Keratinocyte (primary cell): Measurements from ENCODE around the gene NOA1. TPM values are rescaled to one million over a fixed set of nuclear protein-coding genes. Genes with fewer than 3 reads are reported as not detected.

ENCODE experiments used
- DNase-seq: peaks from one replicate; pipeline ENCODE4 v3.0.0-alpha.2; 2011; ENCODE audit warnings: low read depth, missing footprints, low spot score
- FAIRE-seq: peaks from 2 replicates; lab custom pipeline; 2011; peaks lifted over from hg19 to GRCh38; lab: Jason Lieb, UNC
- H2AFZ ChIP-seq: 2 replicates; pipeline ENCODE4 v1.6.0; 2012; ENCODE audit warnings: low read length, control low read depth, inconsistent platforms; ENCODE audit not compliant: control insufficient read depth
- H3K27ac ChIP-seq: 2 replicates; pipeline ENCODE4 v1.5.1; 2011; ENCODE audit warnings: low read length; ENCODE audit not compliant: control insufficient read depth, insufficient read depth
- H3K27me3 ChIP-seq: 3 replicates; pipeline ENCODE4 v1.6.0; 2011; ENCODE audit warnings: low read length; ENCODE audit not compliant: control insufficient read depth, insufficient read depth; ENCODE audit errors: extremely low read depth
- H3K36me3 ChIP-seq, 2 experiments: 2 replicates in 1 of 2; 3 replicates in 1 of 2; pipeline ENCODE4 v1.5.1; 2011; ENCODE audit warnings: low read length in 2 of 2, mild to moderate bottlenecking in 1 of 2; ENCODE audit not compliant: control insufficient read depth in 2 of 2, insufficient read depth in 2 of 2; ENCODE audit errors: extremely low read depth in 1 of 2
- H3K4me1 ChIP-seq: 3 replicates; pipeline ENCODE4 v1.5.1; 2011; ENCODE audit warnings: low read length; ENCODE audit not compliant: control insufficient read depth, insufficient read depth; ENCODE audit errors: extremely low read depth
- H3K4me2 ChIP-seq: 3 replicates; pipeline ENCODE4 v1.6.0; 2011; ENCODE audit warnings: low read depth, low read length; ENCODE audit not compliant: control insufficient read depth, insufficient read depth; ENCODE audit errors: extremely low read depth
- H3K4me3 ChIP-seq, 3 experiments: fragments of 200-600 bp in 1 of 3; sonication (generic) in 1 of 3; 2 replicates in 2 of 3; 3 replicates in 1 of 3; pipeline ENCODE4 v1.5.1; 2011 to 2016; ENCODE audit warnings: low read length in 3 of 3, mild to moderate bottlenecking in 3 of 3, control low read depth in 2 of 3, inconsistent platforms in 1 of 3, low read depth in 1 of 3, mixed read lengths in 1 of 3, mixed run types in 1 of 3, moderate library complexity in 1 of 3; ENCODE audit not compliant: control insufficient read depth in 2 of 3, insufficient read depth in 2 of 3; ENCODE audit errors: extremely low read depth in 1 of 3
- H3K79me2 ChIP-seq: 2 replicates; pipeline ENCODE4 v1.6.0; 2012; ENCODE audit warnings: low read length; ENCODE audit not compliant: control insufficient read depth, insufficient read depth
- H3K9ac ChIP-seq: 3 replicates; pipeline ENCODE4 v1.6.0; 2011; ENCODE audit warnings: low read length; ENCODE audit not compliant: control insufficient read depth, insufficient read depth; ENCODE audit errors: extremely low read depth
- H3K9me1 ChIP-seq: 3 replicates; pipeline ENCODE4 v1.6.0; 2011; ENCODE audit warnings: low read length; ENCODE audit not compliant: control insufficient read depth, insufficient read depth; ENCODE audit errors: extremely low read depth
- H3K9me3 ChIP-seq: 2 replicates; pipeline ENCODE4 v1.5.1; 2012; ENCODE audit warnings: low read depth, low read length; ENCODE audit not compliant: control insufficient read depth
- H4K20me1 ChIP-seq: 3 replicates; pipeline ENCODE4 v1.6.0; 2011; ENCODE audit warnings: low read length; ENCODE audit not compliant: control insufficient read depth, insufficient read depth; ENCODE audit errors: extremely low read depth
- CTCF ChIP-seq, 3 experiments: IDR thresholded peaks in 1 of 3; conservative IDR thresholded peaks in 1 of 3; optimal IDR thresholded peaks in 1 of 3; 2 replicates in 2 of 3; 3 replicates in 1 of 3; pipeline versions ENCODE3 to v1.5.1; 2011; ENCODE audit warnings: low read length in 3 of 3, mild to moderate bottlenecking in 3 of 3, moderate library complexity in 2 of 3, control low read depth in 1 of 3, inconsistent platforms in 1 of 3; ENCODE audit not compliant: insufficient read depth in 2 of 3; ENCODE audit errors: extremely low read depth in 1 of 3
- EZH2 ChIP-seq: IDR thresholded peaks from one replicate; pipeline ENCODE4 v1.6.1; 2012; ENCODE audit warnings: inconsistent platforms, mild to moderate bottlenecking, low read length, moderate library complexity
- dilution Hi-C: fragments of 300-500 bp; cut with MboI; formaldehyde crosslinking; loops from one replicate; pipeline ENCODE4 v1.7.0; 2020; ENCODE audit warnings: low sequenced_read_pairs; ENCODE audit not compliant: extremely low pct_ligation_motif_present
- polyA plus RNA-seq, 5 experiments: library from polyadenylated mRNA; depleted of rRNA in 3 of 5; stranded (reverse) in 3 of 5; stranded (forward) in 1 of 5; unstranded in 1 of 5; fragments of >200 nt; gene quantifications; 1 replicate in 1 of 5; 2 replicates in 3 of 5; 3 replicates in 1 of 5; pipeline versions ENCODE4 v1.2.1 to v1.2.3, GENCODE V29; 2011 to 2012; ENCODE audit warnings: missing spikeins in 2 of 5, low read depth in 1 of 5, low replicate concordance in 1 of 5

Gene NOA1
- polyA plus RNA-seq, 1 donor (not counting 4 experiments of a cell fraction or from before 2014, with no cell fraction given) = 15.5 TPM

DNA sequence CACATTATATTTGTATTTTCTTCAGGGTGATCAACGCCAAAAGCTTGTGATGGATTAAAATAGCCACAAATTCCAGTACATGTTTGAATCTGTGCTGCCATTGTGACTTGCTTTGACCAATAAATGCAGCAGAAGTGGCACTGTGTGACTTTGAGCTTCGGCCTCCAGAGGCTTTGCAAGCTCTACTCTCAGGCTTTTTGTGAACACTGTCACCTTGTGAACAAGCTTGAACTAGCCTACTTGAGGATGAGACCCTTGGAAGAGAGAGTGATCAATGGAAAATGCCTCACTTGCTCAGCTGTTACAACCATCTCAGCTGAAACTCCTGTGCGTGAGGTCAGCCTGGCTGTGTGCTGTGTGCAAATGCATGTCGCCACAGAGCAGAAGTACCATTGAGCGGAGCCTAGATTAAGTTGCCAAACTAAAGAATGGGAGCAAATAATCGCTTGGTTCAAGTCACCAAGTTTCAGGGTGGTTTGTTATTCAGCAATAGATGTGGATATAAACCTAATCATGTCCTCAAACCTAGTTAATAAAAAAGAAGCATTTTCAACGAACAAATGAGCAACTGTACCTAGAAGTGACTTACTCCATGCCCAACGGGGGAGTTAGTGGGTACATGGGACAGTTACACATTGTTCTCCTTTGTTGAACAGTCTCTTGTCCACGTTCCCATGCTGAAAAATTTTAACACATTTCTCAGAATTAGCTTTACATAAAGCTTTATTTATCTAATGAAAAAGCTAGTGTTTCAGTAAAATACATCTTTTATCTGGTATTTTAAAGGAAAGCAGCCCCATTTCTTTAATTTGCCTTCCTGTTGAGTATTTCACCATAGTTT lies 23.5 kb downstream of the NOA1 start:
- Histone ChIP-seq H3K79me2 (no peaks in the 10 kb centered on the region), H3K9ac (no peak overlapping the region), H3K9me3 (no peaks in the 10 kb centered on the region), H3K9me1 (no peaks in the 10 kb centered on the region), H3K4me1 (peaks cover 3% of the 10 kb centered on the region), H3K27ac (no peak overlapping the region), H2AFZ (no peak overlapping the region), H3K27me3 (no peaks in the 10 kb centered on the region), H3K4me2 (no peak overlapping the region), H3K36me3 (no peaks in the 10 kb centered on the region), H3K4me3 (no peak overlapping the region), H4K20me1 (no peaks in the 10 kb centered on the region)
- no peak for DNase-seq
- TF ChIP-seq EZH2 (no peak), CTCF (optimal IDR thresholded peaks at IDR 0.05 in 1 of 3, IDR thresholded peaks at IDR 0.05 in 1 of 3, conservative IDR thresholded peaks at IDR 0.05 in 1 of 3; ENCODE audit: extremely low read depth in 1 of 3, insufficient read depth in 2 of 3, low read length in 3 of 3) (no peak)
- FAIRE-seq = no peak
- dilution Hi-C loops = no loop called here

GRCh38 chr4:56941403-56941802 lies 36.0 kb downstream of the NOA1 start:
- no peaks in the 10 kb centered on the region for H4K20me1 ChIP-seq
- dilution Hi-C loops = no loop called here
- no peak overlapping the region for H3K27ac ChIP-seq
- DNase-seq (no peak), FAIRE-seq (no peak)
- H3K79me2 ChIP-seq = no peaks in the 10 kb centered on the region
- no peaks in the 10 kb centered on the region for H3K27me3 ChIP-seq
- no peaks in the 10 kb centered on the region for H3K9me3 ChIP-seq
- no peak overlapping the region for H3K9ac ChIP-seq
- peaks cover 17% of the 10 kb centered on the region for H3K4me1 ChIP-seq
- H3K4me3 ChIP-seq = no peak overlapping the region
- no peak for TF ChIP-seq CTCF (optimal IDR thresholded peaks at IDR 0.05 in 1 of 3, IDR thresholded peaks at IDR 0.05 in 1 of 3, conservative IDR thresholded peaks at IDR 0.05 in 1 of 3; ENCODE audit: extremely low read depth in 1 of 3, insufficient read depth in 2 of 3, low read length in 3 of 3)
- TF ChIP-seq EZH2 = no peak
- no peaks in the 10 kb centered on the region for H3K9me1 ChIP-seq
- H3K36me3 ChIP-seq = peaks cover 0 to 2% of the 10 kb centered on the region in 2 experiments
- H3K4me2 ChIP-seq = no peak overlapping the region
- no peak overlapping the region for H2AFZ ChIP-seq
